KMS-11 (cell line): ENCODE data around the gene SLC6A9.

Experiments used
- H2AFZ ChIP-seq: fragments of 200-600 bp; sonication (generic); 2 replicates; pipeline ENCODE4 v1.6.1; 2016; ENCODE audit warnings: antibody characterized with exemption, mixed run types, low read depth
- H3K27ac ChIP-seq: fragments of 200-600 bp; sonication (generic); 2 replicates; pipeline ENCODE4 v1.6.1; 2016; ENCODE audit warnings: mild to moderate bottlenecking, mixed run types
- H3K27me3 ChIP-seq: fragments of 200-600 bp; sonication (generic); 2 replicates; pipeline ENCODE4 v1.6.1; 2017; ENCODE audit warnings: mild to moderate bottlenecking, low read depth, mixed run types, moderate library complexity; ENCODE audit not compliant: insufficient read depth
- H3K36me3 ChIP-seq: fragments of 200-600 bp; sonication (generic); 2 replicates; pipeline ENCODE4 v1.6.1; 2017; ENCODE audit warnings: mild to moderate bottlenecking, mixed run types; ENCODE audit not compliant: insufficient read depth
- H3K4me1 ChIP-seq: fragments of 200-600 bp; sonication (generic); 2 replicates; pipeline ENCODE4 v1.6.1; 2016; ENCODE audit warnings: mild to moderate bottlenecking, low read depth, mixed run types; ENCODE audit not compliant: poor library complexity, severe bottlenecking
- H3K4me2 ChIP-seq: fragments of 200-600 bp; sonication (generic); 2 replicates; pipeline ENCODE4 v1.7.0; 2016; ENCODE audit warnings: mild to moderate bottlenecking, mixed run types
- H3K4me3 ChIP-seq: fragments of 200-600 bp; sonication (generic); IDR thresholded peaks from 2 replicates; pipeline ENCODE4 v1.6.1; 2017; ENCODE audit warnings: low read depth, low read length, mixed read lengths; ENCODE audit not compliant: insufficient read depth
- H3K79me2 ChIP-seq: fragments of 200-600 bp; sonication (generic); 2 replicates; pipeline ENCODE4 v1.6.1; 2016; ENCODE audit warnings: low read depth, mixed run types; ENCODE audit not compliant: insufficient read depth
- H3K9ac ChIP-seq: fragments of 200-600 bp; sonication (generic); 2 replicates; pipeline ENCODE4 v1.6.1; 2016; ENCODE audit warnings: mild to moderate bottlenecking, mixed run types
- H4K20me1 ChIP-seq: fragments of 200-600 bp; sonication (generic); 2 replicates; pipeline ENCODE4 v1.6.1; 2016; ENCODE audit warnings: mild to moderate bottlenecking, mixed run types; ENCODE audit not compliant: insufficient read depth
- CTCF ChIP-seq: fragments of 200-600 bp; sonication (generic); conservative IDR thresholded peaks from 2 replicates; pipeline ENCODE4 v1.6.1; 2017; ENCODE audit warnings: low read depth, mild to moderate bottlenecking, antibody characterized with exemption, low read length, moderate library complexity, mixed read lengths

SLC6A9 gene

DNA sequence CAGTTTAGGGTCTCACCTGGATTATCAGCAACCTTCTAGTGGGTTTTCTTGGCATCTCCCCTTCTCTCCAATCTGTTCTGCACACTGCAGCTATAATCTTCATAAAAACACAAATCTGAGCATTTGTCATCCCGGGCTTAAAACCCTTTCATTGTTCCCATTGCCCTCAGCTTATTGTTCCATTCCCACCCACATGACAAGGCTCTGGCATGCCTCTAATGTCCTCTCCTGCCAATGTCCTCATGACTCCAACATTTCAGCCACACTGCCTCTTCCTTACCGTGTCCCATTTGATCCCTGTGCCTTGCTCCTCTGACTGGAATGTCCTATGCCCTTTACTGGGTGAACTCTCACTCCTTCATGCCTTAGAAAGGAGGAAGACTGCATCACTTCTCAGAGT lies 68.9 kb downstream of the SLC6A9 start:
- Histone ChIP-seq H3K79me2 (no peaks in the 10 kb centered on the region), H3K4me3 (no peak overlapping the region), H3K36me3 (no peaks in the 10 kb centered on the region), H3K9ac (no peak overlapping the region), H3K27me3 (no peaks in the 10 kb centered on the region), H4K20me1 (no peaks in the 10 kb centered on the region), H3K4me1 (peaks cover 7% of the 10 kb centered on the region), H3K4me2 (no peak overlapping the region), H2AFZ (no peak overlapping the region), H3K27ac (no peak overlapping the region)
- no peak for TF ChIP-seq CTCF

- peaks cover 7% of the 10 kb centered on the region for H3K4me1 ChIP-seq
- H3K27me3 ChIP-seq = no peaks in the 10 kb centered on the region
- H2AFZ ChIP-seq = no peak overlapping the region
- no peak overlapping the region for H3K4me2 ChIP-seq
- TF ChIP-seq CTCF = no peak
- no peaks in the 10 kb centered on the region for H4K20me1 ChIP-seq
- H3K36me3 ChIP-seq = no peaks in the 10 kb centered on the region
- H3K4me3 ChIP-seq = no peak overlapping the region
- H3K27ac ChIP-seq = no peak overlapping the region
- no peak overlapping the region for H3K9ac ChIP-seq
- H3K79me2 ChIP-seq = no peaks in the 10 kb centered on the region
Observed at GRCh38 chr1:43961692-43962091, 69.6 kb downstream of the SLC6A9 start.

- Histone ChIP-seq H3K27ac (no peak overlapping the region), H3K9ac (no peak overlapping the region)
- TF ChIP-seq CTCF = no peak
Observed at GRCh38 chr1:43960798-43961197, 70.5 kb downstream of the SLC6A9 start.

GRCh38 chr1:43958351-43959255 lies 72.7 kb downstream of the SLC6A9 start:
- Histone ChIP-seq H2AFZ (no peak overlapping the region), H3K9ac (no peak overlapping the region), H3K4me1 (peaks cover 7% of the 10 kb centered on the region), H3K4me2 (no peak overlapping the region), H3K27me3 (no peaks in the 10 kb centered on the region), H3K27ac (no peak overlapping the region), H3K36me3 (no peaks in the 10 kb centered on the region), H4K20me1 (no peaks in the 10 kb centered on the region), H3K79me2 (no peaks in the 10 kb centered on the region), H3K4me3 (no peak overlapping the region)
- TF ChIP-seq CTCF = no peak

More at GRCh38 chr1:43960798-43961197, 70.5 kb downstream of the SLC6A9 start:
- Histone ChIP-seq H4K20me1 (no peaks in the 10 kb centered on the region), H3K4me1 (peaks cover 7% of the 10 kb centered on the region), H3K4me3 (no peak overlapping the region), H3K79me2 (no peaks in the 10 kb centered on the region), H3K27me3 (no peaks in the 10 kb centered on the region), H3K36me3 (no peaks in the 10 kb centered on the region), H3K4me2 (no peak overlapping the region), H2AFZ (no peak overlapping the region)
